ENCODE results near the gene JMJD6.

DNA sequence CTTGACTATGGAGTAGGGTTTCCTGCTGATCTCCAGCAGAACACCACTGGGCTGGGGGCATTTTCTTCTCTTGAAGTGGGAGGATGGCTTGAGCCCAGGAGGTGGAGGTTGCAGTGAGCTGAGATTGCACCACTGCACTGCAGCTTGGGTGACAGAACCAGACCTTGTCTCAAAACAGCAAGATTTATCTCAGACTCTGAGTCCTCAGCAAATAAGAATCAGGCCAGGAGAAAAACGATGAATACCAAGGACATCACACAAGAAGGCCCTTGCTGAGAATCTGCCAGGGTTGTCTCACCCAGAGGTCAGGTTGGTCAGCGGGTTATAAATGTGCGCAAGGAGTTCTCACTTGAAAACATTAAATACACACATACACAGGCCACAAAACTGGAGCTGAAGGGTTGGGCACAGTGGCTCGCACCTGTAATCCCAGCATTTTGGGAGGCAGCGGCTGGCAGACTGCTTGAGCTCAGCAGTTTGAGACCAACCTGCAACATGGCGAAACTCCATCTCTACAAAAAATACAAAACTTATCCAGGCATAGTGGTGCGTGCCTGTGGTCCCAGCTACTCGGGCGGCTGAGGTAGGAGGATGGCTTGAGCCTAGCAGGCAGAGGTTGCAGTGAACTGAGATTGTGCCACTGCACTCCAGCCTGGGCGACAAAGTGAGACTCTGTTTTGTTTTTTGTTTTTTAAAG is 23.3 kb downstream of the JMJD6 start:
- TF ChIP-seq, protein P1, sequence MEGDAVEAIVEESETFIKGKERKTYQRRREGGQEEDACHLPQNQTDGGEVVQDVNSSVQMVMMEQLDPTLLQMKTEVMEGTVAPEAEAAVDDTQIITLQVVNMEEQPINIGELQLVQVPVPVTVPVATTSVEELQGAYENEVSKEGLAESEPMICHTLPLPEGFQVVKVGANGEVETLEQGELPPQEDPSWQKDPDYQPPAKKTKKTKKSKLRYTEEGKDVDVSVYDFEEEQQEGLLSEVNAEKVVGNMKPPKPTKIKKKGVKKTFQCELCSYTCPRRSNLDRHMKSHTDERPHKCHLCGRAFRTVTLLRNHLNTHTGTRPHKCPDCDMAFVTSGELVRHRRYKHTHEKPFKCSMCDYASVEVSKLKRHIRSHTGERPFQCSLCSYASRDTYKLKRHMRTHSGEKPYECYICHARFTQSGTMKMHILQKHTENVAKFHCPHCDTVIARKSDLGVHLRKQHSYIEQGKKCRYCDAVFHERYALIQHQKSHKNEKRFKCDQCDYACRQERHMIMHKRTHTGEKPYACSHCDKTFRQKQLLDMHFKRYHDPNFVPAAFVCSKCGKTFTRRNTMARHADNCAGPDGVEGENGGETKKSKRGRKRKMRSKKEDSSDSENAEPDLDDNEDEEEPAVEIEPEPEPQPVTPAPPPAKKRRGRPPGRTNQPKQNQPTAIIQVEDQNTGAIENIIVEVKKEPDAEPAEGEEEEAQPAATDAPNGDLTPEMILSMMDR (IDR thresholded peaks at IDR 0.05): no peak
- no peak for TF ChIP-seq POLR2A (IDR thresholded peaks at IDR 0.05)
